Testis (tissue), 3 donors: ENCODE results near the gene H1-8. TPM values are rescaled to one million over a fixed set of nuclear protein-coding genes. Genes with fewer than 3 reads are reported as not detected.

ENCODE experiments used
- DNase-seq: peaks from one replicate; pipeline ENCODE4 v3.0.0-alpha.2; 2019
- H3K27ac ChIP-seq, 2 donors: fragments of 200-600 bp; sonication (generic); one replicate each; pipeline ENCODE4 v1.5.1; 2019
- H3K27me3 ChIP-seq: fragments of 200-600 bp; sonication (generic); one replicate; pipeline ENCODE4 v1.5.1; 2019
- H3K36me3 ChIP-seq: fragments of 200-600 bp; sonication (generic); one replicate; pipeline ENCODE4 v1.5.1; 2017; ENCODE audit warnings: low read depth; ENCODE audit errors: missing control alignments
- H3K4me1 ChIP-seq: fragments of 200-600 bp; sonication (generic); one replicate; pipeline ENCODE4 v1.5.1; 2019
- H3K4me3 ChIP-seq, 2 donors: fragments of 200-600 bp; sonication (generic); one replicate each; pipeline ENCODE4 v1.5.1; 2017 to 2019
- H3K9me3 ChIP-seq: fragments of 200-600 bp; sonication (generic); one replicate; pipeline ENCODE4 v1.5.1; 2017
- CTCF ChIP-seq, 3 experiments: fragments of 450-650 bp in 2 of 3; fragments of 200-600 bp in 1 of 3; sonication (generic) in 1 of 3; IDR thresholded peaks; one replicate each; pipeline ENCODE4 v1.5.1; 2016 to 2019; ENCODE audit warnings: antibody characterized with exemption in 3 of 3, mild to moderate bottlenecking in 2 of 3, moderate library complexity in 1 of 3
- POLR2A ChIP-seq: fragments of 450-650 bp; IDR thresholded peaks from one replicate; pipeline ENCODE4 v1.6.1; 2017; ENCODE audit warnings: antibody characterized with exemption, mild to moderate bottlenecking, moderate library complexity
- WGBS, 2 donors: methylation state at CpG; one replicate each; pipeline ENCODE4 v1.1.5; 2018; 5-methylcytosine and 5-hydroxymethylcytosine counted together
- intact Hi-C: fragments of 100-400 bp; cut with DNase I; formaldehyde crosslinking; loops from one replicate; pipeline ENCODE4 v1.15.1; 2023; ENCODE audit warnings: low total_unique reads
- polyA plus RNA-seq: library from polyadenylated mRNA; stranded (reverse); fragments of 350-450 nt; fragmentation: Illumina TruSeq; extraction: RNeasy Lipid Tissue Mini Kit (QIAGEN cat#74804); gene quantifications from one replicate; pipeline ENCODE4 v1.2.3, GENCODE V29; 2014; ENCODE audit warnings: low read depth, low replicate concordance; ENCODE audit not compliant: insufficient read depth
- total RNA-seq, 2 donors: library from RNA; depleted of rRNA; stranded (reverse); fragments of >200 nt; gene quantifications; one replicate each; pipeline ENCODE4 v1.2.3, GENCODE V29; 2016

H1-8 gene
- total and polyA plus RNA-seq, 3 donors from 2014 or later: 4.2 to 8.6 (median 4.8) TPM

GRCh38 chr3:129517516-129517915, 25.5 kb upstream of the H1-8 start:
- H3K4me1 ChIP-seq: no peaks in the 10 kb centered on the region
- H3K4me3 ChIP-seq: no peak overlapping the region
- no peaks in the 10 kb centered on the region for H3K36me3 ChIP-seq
- WGBS, 2 donors: 43 to 96% methylated on average over 1 to 7 of the region's 7 CpGs
- no peaks in the 10 kb centered on the region for H3K9me3 ChIP-seq
- no peak for DNase-seq
- no peak overlapping the region for H3K27ac ChIP-seq
- intact Hi-C loops: no loop called here
- H3K27me3 ChIP-seq: no peaks in the 10 kb centered on the region
- TF ChIP-seq CTCF (IDR thresholded peaks at IDR 0.05) (no peak), POLR2A (no peak)

GRCh38 chr3:129518038-129518561, 24.9 kb upstream of the H1-8 start:
- DNase-seq: no peak
- Histone ChIP-seq H3K4me3 (no peak overlapping the region), H3K9me3 (no peaks in the 10 kb centered on the region), H3K27me3 (no peaks in the 10 kb centered on the region), H3K4me1 (no peaks in the 10 kb centered on the region), H3K36me3 (no peaks in the 10 kb centered on the region), H3K27ac (no peak overlapping the region)
- intact Hi-C loops: no loop called here
- WGBS, 2 donors: 74 to 96% methylated on average over 4 to 8 of the region's 8 CpGs
- TF ChIP-seq POLR2A (no peak), CTCF (IDR thresholded peaks at IDR 0.05) (no peak)

GRCh38 chr3:129518581-129518980, 24.4 kb upstream of the H1-8 start:
- no peaks in the 10 kb centered on the region for H3K4me1 ChIP-seq
- DNase-seq: no peak
- TF ChIP-seq POLR2A (no peak), CTCF (IDR thresholded peaks at IDR 0.05) (no peak)
- intact Hi-C loops: no loop called here
- H3K9me3 ChIP-seq: no peaks in the 10 kb centered on the region
- no peaks in the 10 kb centered on the region for H3K27me3 ChIP-seq
- no peak overlapping the region for H3K27ac ChIP-seq
- H3K4me3 ChIP-seq: no peak overlapping the region
- no peaks in the 10 kb centered on the region for H3K36me3 ChIP-seq
- 95 to 96% methylated on average over 4 to 8 of the region's 8 CpGs for WGBS, 2 donors

- no peak for DNase-seq
- H3K27ac ChIP-seq: no peak overlapping the region
- H3K4me3 ChIP-seq: no peak overlapping the region
- intact Hi-C loops: no loop called here
- no peak for TF ChIP-seq POLR2A
- no peak for TF ChIP-seq CTCF (IDR thresholded peaks at IDR 0.05)
- no peaks in the 10 kb centered on the region for H3K9me3 ChIP-seq
- WGBS, 2 donors: 95% methylated on average over 8 to 10 of the region's 10 CpGs
- no peaks in the 10 kb centered on the region for H3K36me3 ChIP-seq
- no peaks in the 10 kb centered on the region for H3K4me1 ChIP-seq
- no peaks in the 10 kb centered on the region for H3K27me3 ChIP-seq
These were observed 23.5 kb upstream of the H1-8 start for GRCh38 chr3:129519449-129519848.

- Histone ChIP-seq H3K4me3 (no peak overlapping the region), H3K36me3 (no peaks in the 10 kb centered on the region), H3K27me3 (no peaks in the 10 kb centered on the region), H3K9me3 (no peaks in the 10 kb centered on the region), H3K27ac (no peak overlapping the region), H3K4me1 (no peaks in the 10 kb centered on the region)
- TF ChIP-seq POLR2A: no peak
- TF ChIP-seq CTCF (IDR thresholded peaks at IDR 0.05): no peak
- intact Hi-C loops: no loop called here
- no peak for DNase-seq
- WGBS, 2 donors: 91% methylated on average over 13 to 15 of the region's 15 CpGs
These were observed 22.9 kb upstream of the H1-8 start for GRCh38 chr3:129519896-129520715.
